MM.1S (cell line): ENCODE results near the gene HEPACAM.

Experiments used
- DNase-seq: peaks from one replicate; pipeline ENCODE4 v3.0.0-alpha.2; 2015
- H2AFZ ChIP-seq: fragments of 300-600 bp; sonication (generic); 2 replicates; pipeline ENCODE4 v1.6.0; 2016; ENCODE audit warnings: antibody characterized with exemption, low read length
- H3F3A ChIP-seq: fragments of 300-600 bp; sonication (generic); 2 replicates; pipeline ENCODE4 v1.6.1; 2016; ENCODE audit warnings: mild to moderate bottlenecking, antibody characterized with exemption, low read length, moderate library complexity, mixed read lengths; ENCODE audit not compliant: insufficient read depth
- H3K27ac ChIP-seq: fragments of 300-600 bp; sonication (generic); 2 replicates; pipeline ENCODE4 v1.5.1; 2016; ENCODE audit warnings: mild to moderate bottlenecking, low read length
- H3K27me3 ChIP-seq: fragments of 300-600 bp; sonication (generic); replicated peaks from 2 replicates; pipeline ENCODE4 v1.6.0; 2016; ENCODE audit warnings: low read length; ENCODE audit not compliant: insufficient read depth
- H3K36me3 ChIP-seq: fragments of 300-600 bp; sonication (generic); replicated peaks from 2 replicates; pipeline ENCODE4 v1.6.1; 2016; ENCODE audit warnings: mild to moderate bottlenecking, low read length, mixed read lengths; ENCODE audit not compliant: insufficient read depth
- H3K4me1 ChIP-seq: fragments of 300-600 bp; sonication (generic); 2 replicates; pipeline ENCODE4 v1.6.1; 2016; ENCODE audit warnings: low read length, mixed read lengths
- H3K4me2 ChIP-seq: fragments of 300-600 bp; sonication (generic); 2 replicates; pipeline ENCODE4 v1.6.0; 2016; ENCODE audit warnings: low read depth, low read length
- H3K4me3 ChIP-seq: fragments of 300-600 bp; sonication (generic); 2 replicates; pipeline ENCODE4 v1.5.1; 2016; ENCODE audit warnings: low read length, mixed read lengths
- H3K79me2 ChIP-seq: fragments of 300-600 bp; sonication (generic); 2 replicates; pipeline ENCODE4 v1.6.1; 2016; ENCODE audit warnings: mixed run types, low read length, mixed read lengths
- H3K9ac ChIP-seq: fragments of 300-600 bp; sonication (generic); 2 replicates; pipeline ENCODE4 v1.6.1; 2016; ENCODE audit warnings: low read length, mixed read lengths
- H3K9me2 ChIP-seq: fragments of 300-600 bp; sonication (generic); replicated peaks from 2 replicates; pipeline ENCODE4 v1.6.1; 2016; ENCODE audit warnings: mild to moderate bottlenecking, low read length, mixed read lengths; ENCODE audit not compliant: insufficient read depth
- H3K9me3 ChIP-seq: fragments of 300-600 bp; sonication (generic); replicated peaks from 2 replicates; pipeline ENCODE4 v1.6.1; 2016; ENCODE audit warnings: mild to moderate bottlenecking, low read length, mixed read lengths; ENCODE audit not compliant: insufficient read depth
- H4K20me1 ChIP-seq: fragments of 300-600 bp; sonication (generic); 2 replicates; pipeline ENCODE4 v1.6.1; 2016; ENCODE audit warnings: mild to moderate bottlenecking, low read length, moderate library complexity, mixed read lengths; ENCODE audit not compliant: insufficient read depth
- EZH2 ChIP-seq: fragments of 300-600 bp; sonication (generic); optimal IDR thresholded peaks from 2 replicates; pipeline ENCODE3; 2017; ENCODE audit warnings: low read depth, mild to moderate bottlenecking, antibody characterized with exemption, low read length, mixed read lengths
- EZH2phosphoT487 ChIP-seq: fragments of 300-600 bp; sonication (generic); IDR thresholded peaks from 2 replicates; pipeline ENCODE4 v1.6.1; 2018; ENCODE audit warnings: antibody characterized with exemption, low read length
- TF ChIP-seq, protein P1 (sequence below): fragments of 300-600 bp; sonication (generic); IDR thresholded peaks from 2 replicates; pipeline ENCODE4 v1.5.1; 2016; ENCODE audit warnings: antibody characterized with exemption, low read length, mixed read lengths

Gene HEPACAM

DNA sequence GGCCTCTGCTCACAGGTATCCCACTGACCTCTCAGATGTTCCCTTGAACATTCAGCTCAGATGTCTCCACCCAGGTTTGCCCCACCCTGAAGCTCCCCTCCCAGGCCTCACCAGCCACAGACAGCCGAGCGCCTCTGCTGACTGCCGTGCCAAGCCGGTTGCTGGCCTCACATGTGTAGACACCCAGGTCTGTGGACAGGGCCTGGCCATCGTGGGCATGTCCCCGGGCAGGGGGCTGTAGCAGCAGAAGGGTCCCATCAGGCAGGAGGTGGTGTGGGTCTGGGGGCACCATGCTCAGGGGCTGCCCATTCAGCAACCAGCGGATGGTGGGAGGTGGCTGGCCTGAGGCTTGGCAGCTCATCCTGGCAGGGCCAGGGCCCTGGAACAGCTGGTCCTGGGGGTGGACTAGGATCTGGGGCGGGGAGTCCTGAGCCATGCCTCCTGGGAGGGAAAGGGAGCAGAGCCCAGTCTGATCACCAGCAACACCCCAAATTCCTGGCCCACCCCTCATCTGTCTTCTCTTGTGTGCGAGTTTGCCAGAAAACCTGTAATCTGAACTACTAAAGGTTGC is 38.9 kb downstream of the HEPACAM start:
- DNase-seq: no peak
- Histone ChIP-seq H3K36me3 (no peaks in the 10 kb centered on the region), H4K20me1 (no peaks in the 10 kb centered on the region), H3K9me2 (no peaks in the 10 kb centered on the region), H3K9ac (no peak overlapping the region), H3K79me2 (no peaks in the 10 kb centered on the region), H3K27ac (no peak overlapping the region), H3K4me3 (no peak overlapping the region), H2AFZ (no peak overlapping the region), H3K4me2 (no peak overlapping the region), H3K9me3 (no peaks in the 10 kb centered on the region), H3K4me1 (no peaks in the 10 kb centered on the region), H3K27me3 (no peaks in the 10 kb centered on the region), H3F3A (no peaks in the 10 kb centered on the region)
- TF ChIP-seq EZH2phosphoT487: no peak
- TF ChIP-seq, protein P1, sequence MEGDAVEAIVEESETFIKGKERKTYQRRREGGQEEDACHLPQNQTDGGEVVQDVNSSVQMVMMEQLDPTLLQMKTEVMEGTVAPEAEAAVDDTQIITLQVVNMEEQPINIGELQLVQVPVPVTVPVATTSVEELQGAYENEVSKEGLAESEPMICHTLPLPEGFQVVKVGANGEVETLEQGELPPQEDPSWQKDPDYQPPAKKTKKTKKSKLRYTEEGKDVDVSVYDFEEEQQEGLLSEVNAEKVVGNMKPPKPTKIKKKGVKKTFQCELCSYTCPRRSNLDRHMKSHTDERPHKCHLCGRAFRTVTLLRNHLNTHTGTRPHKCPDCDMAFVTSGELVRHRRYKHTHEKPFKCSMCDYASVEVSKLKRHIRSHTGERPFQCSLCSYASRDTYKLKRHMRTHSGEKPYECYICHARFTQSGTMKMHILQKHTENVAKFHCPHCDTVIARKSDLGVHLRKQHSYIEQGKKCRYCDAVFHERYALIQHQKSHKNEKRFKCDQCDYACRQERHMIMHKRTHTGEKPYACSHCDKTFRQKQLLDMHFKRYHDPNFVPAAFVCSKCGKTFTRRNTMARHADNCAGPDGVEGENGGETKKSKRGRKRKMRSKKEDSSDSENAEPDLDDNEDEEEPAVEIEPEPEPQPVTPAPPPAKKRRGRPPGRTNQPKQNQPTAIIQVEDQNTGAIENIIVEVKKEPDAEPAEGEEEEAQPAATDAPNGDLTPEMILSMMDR: no peak
- TF ChIP-seq EZH2: no peak

GRCh38 chr11:124896071-124896750 is 39.6 kb downstream of the HEPACAM start:
- H3K36me3 ChIP-seq: no peaks in the 10 kb centered on the region
- no peak overlapping the region for H3K27ac ChIP-seq
- no peaks in the 10 kb centered on the region for H3K9me3 ChIP-seq
- H4K20me1 ChIP-seq: no peaks in the 10 kb centered on the region
- H3K4me2 ChIP-seq: no peak overlapping the region
- no peaks in the 10 kb centered on the region for H3K9me2 ChIP-seq
- no peaks in the 10 kb centered on the region for H3K4me1 ChIP-seq
- H3K27me3 ChIP-seq: no peaks in the 10 kb centered on the region
- H3K4me3 ChIP-seq: no peak overlapping the region
- H3F3A ChIP-seq: no peaks in the 10 kb centered on the region
- no peaks in the 10 kb centered on the region for H3K79me2 ChIP-seq
- TF ChIP-seq EZH2phosphoT487: no peak
- TF ChIP-seq, protein P1: no peak
- no peak for TF ChIP-seq EZH2
- no peak overlapping the region for H3K9ac ChIP-seq
- no peak overlapping the region for H2AFZ ChIP-seq
- DNase-seq: no peak

GRCh38 chr11:124895471-124895971 is 40.3 kb downstream of the HEPACAM start:
- H3K79me2 ChIP-seq: no peaks in the 10 kb centered on the region
- no peak overlapping the region for H3K4me3 ChIP-seq
- no peaks in the 10 kb centered on the region for H3K36me3 ChIP-seq
- no peak overlapping the region for H3K9ac ChIP-seq
- no peak overlapping the region for H2AFZ ChIP-seq
- H3K4me1 ChIP-seq: no peaks in the 10 kb centered on the region
- TF ChIP-seq EZH2phosphoT487: no peak
- no peak for TF ChIP-seq EZH2
- TF ChIP-seq, protein P1: no peak
- H3K27ac ChIP-seq: no peak overlapping the region
- no peaks in the 10 kb centered on the region for H3K9me3 ChIP-seq
- H4K20me1 ChIP-seq: no peaks in the 10 kb centered on the region
- no peaks in the 10 kb centered on the region for H3K27me3 ChIP-seq
- H3K9me2 ChIP-seq: no peaks in the 10 kb centered on the region
- no peaks in the 10 kb centered on the region for H3F3A ChIP-seq
- no peak overlapping the region for H3K4me2 ChIP-seq
- no peak for DNase-seq
